ENCODE measurements around the gene FDX1.

Gene FDX1

GRCh38 chr11:110431051-110431672 lies 1.4 kb downstream of the FDX1 start:
- DNase-seq (ENCODE audit: low read depth in 2 of 3, low spot score in 1 of 3) = no peak

- no peak for DNase-seq (ENCODE audit: low read depth in 2 of 3, low spot score in 1 of 3)
Measured at GRCh38 chr11:110431674-110432073, 1.9 kb downstream of the FDX1 start.

GRCh38 chr11:110432713-110433392 lies 3.1 kb downstream of the FDX1 start:
- DNase-seq (ENCODE audit: low read depth in 2 of 3, low spot score in 1 of 3) = no peak

GRCh38 chr11:110433393-110434333 lies 3.9 kb downstream of the FDX1 start:
- no peak for DNase-seq (ENCODE audit: low read depth in 2 of 3, low spot score in 1 of 3)

GRCh38 chr11:110434952-110435779 lies 5.4 kb downstream of the FDX1 start:
- DNase-seq (ENCODE audit: low read depth in 2 of 3, low spot score in 1 of 3) = no peak

GRCh38 chr11:110435780-110436717 lies 6.3 kb downstream of the FDX1 start:
- DNase-seq (ENCODE audit: low read depth in 2 of 3, low spot score in 1 of 3) = no peak

- no peak for DNase-seq (ENCODE audit: low read depth in 2 of 3, low spot score in 1 of 3)
Measured at GRCh38 chr11:110438017-110438416, 8.3 kb downstream of the FDX1 start.

- DNase-seq (ENCODE audit: low read depth in 2 of 3, low spot score in 1 of 3) = no peak
Measured at GRCh38 chr11:110445437-110445836, 15.7 kb downstream of the FDX1 start.

- no peak for DNase-seq (ENCODE audit: low read depth in 2 of 3, low spot score in 1 of 3)
Measured at GRCh38 chr11:110446061-110446460, 16.3 kb downstream of the FDX1 start.

GRCh38 chr11:110446594-110446993 lies 16.8 kb downstream of the FDX1 start:
- DNase-seq (ENCODE audit: low read depth in 2 of 3, low spot score in 1 of 3) = no peak

GRCh38 chr11:110447343-110447742 lies 17.6 kb downstream of the FDX1 start:
- DNase-seq (ENCODE audit: low read depth in 2 of 3, low spot score in 1 of 3) = no peak

GRCh38 chr11:110447897-110448745 lies 18.4 kb downstream of the FDX1 start:
- no peak for DNase-seq (ENCODE audit: low read depth in 2 of 3, low spot score in 1 of 3)

- no peak for DNase-seq (ENCODE audit: low read depth in 2 of 3, low spot score in 1 of 3)
Measured at GRCh38 chr11:110450246-110450645, 20.5 kb downstream of the FDX1 start.

- no peak for DNase-seq (ENCODE audit: low read depth in 2 of 3, low spot score in 1 of 3)
Measured at GRCh38 chr11:110452720-110453119, 23.0 kb downstream of the FDX1 start.

GRCh38 chr11:110453684-110454354 lies 24.1 kb downstream of the FDX1 start:
- no peak for DNase-seq (ENCODE audit: low read depth in 2 of 3, low spot score in 1 of 3)

GRCh38 chr11:110454609-110455008 lies 24.9 kb downstream of the FDX1 start:
- DNase-seq (ENCODE audit: low read depth in 2 of 3, low spot score in 1 of 3) = no peak

GRCh38 chr11:110455718-110456117 lies 26.0 kb downstream of the FDX1 start:
- no peak for DNase-seq (ENCODE audit: low read depth in 2 of 3, low spot score in 1 of 3)

GRCh38 chr11:110463153-110463552 lies 33.4 kb downstream of the FDX1 start:
- peak in 1 of 3 donors; percentile 17 for DNase-seq (ENCODE audit: low read depth in 2 of 3, low spot score in 1 of 3)
